ENCODE results near the gene RPS6KA4.

RPS6KA4 gene

GRCh38 chr11:64327993-64328392, 31.0 kb upstream of the RPS6KA4 start:
- no peak for DNase-seq

GRCh38 chr11:64330888-64331287, 28.1 kb upstream of the RPS6KA4 start:
- DNase-seq: no peak

GRCh38 chr11:64331569-64332371, 27.2 kb upstream of the RPS6KA4 start:
- peak; percentile 95 for DNase-seq

GRCh38 chr11:64333556-64333955, 25.4 kb upstream of the RPS6KA4 start:
- DNase-seq: no peak

- peak; percentile 79 for DNase-seq
Measured at GRCh38 chr11:64334764-64335735, 23.9 kb upstream of the RPS6KA4 start.

- no peak for DNase-seq
Measured at GRCh38 chr11:64337538-64338249, 21.3 kb upstream of the RPS6KA4 start.

GRCh38 chr11:64338716-64339115, 20.2 kb upstream of the RPS6KA4 start:
- DNase-seq: no peak

- peak; percentile 48 for DNase-seq
Measured at GRCh38 chr11:64339286-64339685, 19.7 kb upstream of the RPS6KA4 start.

GRCh38 chr11:64339754-64340408, 19.1 kb upstream of the RPS6KA4 start, which contains the start of gene CCDC88B:
TSS of gene CCDC88B (plus strand) at chr11:64340204. CDS start at chr11:64340267, 63 bp downstream.
- DNase-seq: peak; percentile 51

GRCh38 chr11:64340671-64341335, 18.2 kb upstream of the RPS6KA4 start:
- DNase-seq: peak; percentile 42

GRCh38 chr11:64341429-64341828, 17.5 kb upstream of the RPS6KA4 start:
- no peak for DNase-seq

GRCh38 chr11:64341851-64342791, 16.8 kb upstream of the RPS6KA4 start:
- peak; percentile 93 for DNase-seq

- no peak for DNase-seq
Measured at GRCh38 chr11:64342869-64343745, 15.9 kb upstream of the RPS6KA4 start.

GRCh38 chr11:64343767-64344559, 15.0 kb upstream of the RPS6KA4 start:
- no peak for DNase-seq

- DNase-seq: no peak
Measured at GRCh38 chr11:64344787-64345186, 14.2 kb upstream of the RPS6KA4 start.

GRCh38 chr11:64347193-64347867, 11.6 kb upstream of the RPS6KA4 start:
- no peak for DNase-seq

- no peak for DNase-seq
Measured at GRCh38 chr11:64348383-64349024, 10.5 kb upstream of the RPS6KA4 start.

GRCh38 chr11:64349025-64349387, 10.0 kb upstream of the RPS6KA4 start:
- DNase-seq: no peak

All from suppressor macrophage treated with lipopolysaccharide for 4 hours (primary cell).